SU-DHL-6 (cell line): ENCODE results near the gene PGBD5.

Experiments used
- H2AFZ ChIP-seq: fragments of 200-600 bp; sonication (generic); 2 replicates; pipeline ENCODE4 v1.6.1; 2014; ENCODE audit warnings: low read depth, mild to moderate bottlenecking, moderate library complexity, mixed read lengths, antibody characterized with exemption, low read length; ENCODE audit not compliant: severe bottlenecking
- H3F3A ChIP-seq: fragments of 200-600 bp; shearing (Covaris generic); 2 replicates; pipeline ENCODE4 v1.6.0; 2016; ENCODE audit warnings: antibody characterized with exemption, mild to moderate bottlenecking; ENCODE audit not compliant: insufficient read depth
- H3K27ac ChIP-seq: fragments of 200-600 bp; sonication (generic); 2 replicates; pipeline ENCODE4 v1.5.1; 2016; ENCODE audit warnings: low read depth, mild to moderate bottlenecking, low read length, moderate library complexity, mixed read lengths
- H3K27me3 ChIP-seq: fragments of 200-600 bp; sonication (generic), shearing (Covaris generic); 2 replicates; pipeline ENCODE4 v1.6.0; 2014; ENCODE audit warnings: mild to moderate bottlenecking, low read length
- H3K36me3 ChIP-seq: fragments of 200-600 bp; sonication (generic); 2 replicates; pipeline ENCODE4 v1.6.1; 2014; ENCODE audit warnings: mild to moderate bottlenecking, low read length, mixed read lengths
- H3K4me2 ChIP-seq: fragments of 300-600, 200-600 bp; shearing (Covaris generic), sonication (generic); 2 replicates; pipeline ENCODE4 v1.6.0; 2014; ENCODE audit warnings: low read length, low read depth, mild to moderate bottlenecking; ENCODE audit not compliant: poor library complexity, severe bottlenecking
- H3K4me3 ChIP-seq: fragments of 200-600 bp; sonication (generic); 2 replicates; pipeline ENCODE4 v1.5.1; 2014; ENCODE audit warnings: antibody characterized with exemption, low read length, mild to moderate bottlenecking, mixed read lengths; ENCODE audit not compliant: insufficient read depth, poor library complexity, severe bottlenecking
- H3K79me2 ChIP-seq: fragments of 200-600 bp; sonication (generic); 2 replicates; pipeline ENCODE4 v1.6.1; 2014; ENCODE audit warnings: mild to moderate bottlenecking, low read length, moderate library complexity; ENCODE audit not compliant: insufficient read depth
- H3K9ac ChIP-seq: fragments of 200-600 bp; sonication (generic); 2 replicates; pipeline ENCODE4 v1.7.0; 2014; ENCODE audit warnings: mild to moderate bottlenecking, low read length
- H3K9me2 ChIP-seq: fragments of 200-600 bp; sonication (generic); replicated peaks from 2 replicates; pipeline ENCODE4 v1.6.1; 2014; ENCODE audit warnings: low read length; ENCODE audit not compliant: insufficient read depth
- H3K9me3 ChIP-seq: fragments of 200-600 bp; sonication (generic); 2 replicates; pipeline ENCODE4 v1.6.1; 2014; ENCODE audit warnings: low read length, mixed read lengths; ENCODE audit not compliant: insufficient read depth
- H4K20me1 ChIP-seq: fragments of 200-600 bp; sonication (generic); 2 replicates; pipeline ENCODE4 v1.6.1; 2014; ENCODE audit warnings: low read depth, mild to moderate bottlenecking, antibody characterized with exemption, low read length, moderate library complexity, mixed read lengths
- EZH2phosphoT487 ChIP-seq: fragments of 200-600 bp; sonication (generic), shearing (Covaris generic); conservative IDR thresholded peaks from 2 replicates; pipeline ENCODE4 v1.6.1; 2018; ENCODE audit warnings: mild to moderate bottlenecking, antibody characterized with exemption, low read length, moderate library complexity, mixed read lengths
- TF ChIP-seq, protein P1 (sequence below): fragments of 200-600 bp; sonication (generic); IDR thresholded peaks from one replicate; pipeline ENCODE4 v1.5.1; 2017; ENCODE audit warnings: antibody characterized with exemption, mild to moderate bottlenecking, low read length, moderate library complexity; ENCODE audit not compliant: insufficient read depth, poor library complexity, severe bottlenecking

The PGBD5 gene

DNA sequence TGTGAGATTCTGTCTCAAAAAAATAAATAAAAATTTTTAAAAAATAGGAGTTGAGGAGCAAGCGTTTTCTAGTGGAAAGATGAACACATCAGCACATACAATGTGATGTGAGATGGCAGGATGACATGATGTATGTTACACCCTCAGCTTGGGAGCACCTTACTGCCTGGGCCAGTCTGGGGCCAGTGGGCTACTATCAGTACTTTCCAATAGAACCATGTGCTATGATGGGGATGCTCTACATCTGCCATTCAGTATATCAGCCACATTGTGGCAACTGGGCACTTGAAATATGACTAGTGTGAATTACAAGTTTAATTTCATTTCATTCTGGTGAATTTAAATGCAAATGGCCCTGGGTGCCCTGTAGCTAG lies 156.0 kb downstream of the PGBD5 start:
- no peaks in the 10 kb centered on the region for H3K79me2 ChIP-seq
- H3K36me3 ChIP-seq: no peaks in the 10 kb centered on the region; the same call in 1 of the 2 replicates
- no peak overlapping the region for H3K4me2 ChIP-seq

DNA sequence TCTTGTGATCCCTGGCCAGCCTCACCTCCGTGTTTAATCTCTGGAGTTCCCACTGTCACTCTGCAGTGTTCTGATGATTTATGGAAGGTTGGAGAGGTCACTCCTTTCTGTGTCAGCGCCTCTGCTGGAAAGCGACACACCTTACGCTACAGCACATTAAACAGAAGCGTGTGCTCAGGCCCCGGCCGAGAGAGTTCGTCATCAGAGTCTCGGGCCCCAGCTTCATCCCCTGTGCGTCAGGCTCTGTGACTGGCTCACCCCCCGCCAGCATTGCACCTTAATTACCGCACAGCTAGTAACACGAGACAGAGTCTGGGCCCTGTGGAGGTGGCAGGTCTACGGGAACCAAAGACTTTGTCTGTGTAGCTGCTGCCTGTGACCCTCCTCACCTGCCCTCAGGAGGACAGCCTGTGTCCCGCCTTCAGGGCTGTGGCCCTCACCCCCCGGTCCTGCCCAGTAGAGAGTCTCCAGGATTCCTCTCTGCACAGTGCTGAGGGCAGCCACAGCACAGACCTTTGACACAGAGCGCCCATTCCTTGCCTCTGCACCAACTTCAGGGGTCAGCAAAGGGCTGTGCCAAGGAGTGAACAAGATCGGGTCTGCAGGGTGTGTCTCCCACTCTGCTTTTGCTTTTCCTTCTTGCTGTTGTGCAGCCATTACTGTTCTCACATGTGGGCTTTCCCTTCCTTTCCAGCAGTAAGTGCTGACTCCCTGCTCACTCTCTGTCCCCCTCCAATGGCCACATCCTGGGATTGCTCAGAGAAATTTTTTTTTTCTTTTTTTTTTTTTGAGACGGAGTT lies 157.6 kb downstream of the PGBD5 start:
- Histone ChIP-seq H3K27ac (no peak overlapping the region), H3K9ac (no peak overlapping the region), H3K27me3 (no peaks in the 10 kb centered on the region), H3K36me3 (no peaks in the 10 kb centered on the region), H3F3A (no peaks in the 10 kb centered on the region), H3K4me2 (no peak overlapping the region), H3K9me3 (no peaks in the 10 kb centered on the region), H3K9me2 (no peaks in the 10 kb centered on the region), H4K20me1 (no peaks in the 10 kb centered on the region), H3K4me3 (no peak overlapping the region), H2AFZ (no peak overlapping the region), H3K79me2 (no peaks in the 10 kb centered on the region)
- TF ChIP-seq, protein P1, sequence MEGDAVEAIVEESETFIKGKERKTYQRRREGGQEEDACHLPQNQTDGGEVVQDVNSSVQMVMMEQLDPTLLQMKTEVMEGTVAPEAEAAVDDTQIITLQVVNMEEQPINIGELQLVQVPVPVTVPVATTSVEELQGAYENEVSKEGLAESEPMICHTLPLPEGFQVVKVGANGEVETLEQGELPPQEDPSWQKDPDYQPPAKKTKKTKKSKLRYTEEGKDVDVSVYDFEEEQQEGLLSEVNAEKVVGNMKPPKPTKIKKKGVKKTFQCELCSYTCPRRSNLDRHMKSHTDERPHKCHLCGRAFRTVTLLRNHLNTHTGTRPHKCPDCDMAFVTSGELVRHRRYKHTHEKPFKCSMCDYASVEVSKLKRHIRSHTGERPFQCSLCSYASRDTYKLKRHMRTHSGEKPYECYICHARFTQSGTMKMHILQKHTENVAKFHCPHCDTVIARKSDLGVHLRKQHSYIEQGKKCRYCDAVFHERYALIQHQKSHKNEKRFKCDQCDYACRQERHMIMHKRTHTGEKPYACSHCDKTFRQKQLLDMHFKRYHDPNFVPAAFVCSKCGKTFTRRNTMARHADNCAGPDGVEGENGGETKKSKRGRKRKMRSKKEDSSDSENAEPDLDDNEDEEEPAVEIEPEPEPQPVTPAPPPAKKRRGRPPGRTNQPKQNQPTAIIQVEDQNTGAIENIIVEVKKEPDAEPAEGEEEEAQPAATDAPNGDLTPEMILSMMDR: no peak
- TF ChIP-seq EZH2phosphoT487: no peak

More for the DNA sequence above, 156.0 kb downstream of the PGBD5 start:
- Histone ChIP-seq H3K9me2 (no peaks in the 10 kb centered on the region), H3K27me3 (no peaks in the 10 kb centered on the region), H2AFZ (no peak overlapping the region), H3K9ac (no peak overlapping the region), H3F3A (no peaks in the 10 kb centered on the region), H3K4me3 (no peak overlapping the region), H3K27ac (no peak overlapping the region), H4K20me1 (no peaks in the 10 kb centered on the region), H3K9me3 (no peaks in the 10 kb centered on the region)
- TF ChIP-seq, protein P1: no peak
- no peak for TF ChIP-seq EZH2phosphoT487

DNA sequence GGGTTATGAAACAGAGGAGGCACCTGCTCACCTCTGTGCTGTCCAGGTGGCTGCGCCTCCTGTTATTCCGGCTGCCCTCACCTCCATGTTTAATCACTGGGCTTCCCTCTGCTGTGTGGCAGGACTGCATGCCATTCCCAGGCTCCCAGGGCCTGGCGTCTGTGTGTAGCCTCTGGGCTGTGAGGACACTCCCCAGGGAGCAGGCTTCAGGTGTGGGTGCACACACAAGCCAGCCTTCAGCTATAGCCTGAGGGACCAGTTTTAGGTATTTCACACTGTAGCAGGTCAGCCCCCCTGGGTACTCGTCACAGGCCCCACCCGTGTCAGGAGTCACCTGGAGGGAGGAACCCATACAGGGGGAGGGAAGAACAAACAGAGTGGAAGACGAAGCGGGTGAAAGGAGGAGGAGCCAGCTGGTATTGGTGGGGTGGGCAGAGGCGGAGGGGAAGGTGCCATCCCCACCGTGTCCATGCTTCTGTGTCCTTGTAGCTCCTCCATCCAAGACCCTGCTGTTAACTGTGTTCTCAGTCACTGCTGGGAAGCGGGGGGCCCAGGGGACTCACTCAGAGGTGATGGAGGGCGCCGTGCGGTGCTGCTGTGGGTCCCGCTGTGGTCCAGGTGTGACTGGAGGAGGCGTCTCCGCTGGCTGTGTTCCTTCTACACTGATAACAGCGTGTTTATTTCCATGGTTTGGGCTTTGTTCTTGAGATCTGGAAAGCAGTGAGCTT lies 158.6 kb downstream of the PGBD5 start:
- no peaks in the 10 kb centered on the region for H3K79me2 ChIP-seq
- H3K9ac ChIP-seq: no peak overlapping the region
- H3K4me3 ChIP-seq: no peak overlapping the region
- TF ChIP-seq, protein P1: no peak
- no peak for TF ChIP-seq EZH2phosphoT487
- no peak overlapping the region for H3K4me2 ChIP-seq
- H3K9me2 ChIP-seq: no peaks in the 10 kb centered on the region
- no peaks in the 10 kb centered on the region for H3K36me3 ChIP-seq
- no peaks in the 10 kb centered on the region for H3K27me3 ChIP-seq
- H2AFZ ChIP-seq: no peak overlapping the region
- H3K27ac ChIP-seq: no peak overlapping the region
- no peaks in the 10 kb centered on the region for H4K20me1 ChIP-seq
- no peaks in the 10 kb centered on the region for H3F3A ChIP-seq
- H3K9me3 ChIP-seq: no peaks in the 10 kb centered on the region
